Left lung (tissue), 10 donors: Measurements from ENCODE around the gene FAM107B. TPM values are rescaled to one million over a fixed set of nuclear protein-coding genes. Genes with fewer than 3 reads are reported as not detected.
A peak's percentile ranks its signal among the peaks of the same experiment; 100 is the strongest.

ENCODE experiments used
- ATAC-seq: fragments of 200-7000 bp; cut with Tn5 transposase; one replicate; pipeline ENCODE4 v1.9.1; 2020; ENCODE audit warnings: moderate library complexity
- DNase-seq, 4 donors: peaks; one replicate each; pipeline ENCODE4 v3.0.0-alpha.2; 2013 to 2020
- H3K27ac ChIP-seq, 2 donors: fragments of 200-600 bp; sonication (generic) in 1 of 2; one replicate each; pipeline versions ENCODE4 v1.5.0 to v1.8.0; 2020 to 2021
- H3K27me3 ChIP-seq, 2 donors: fragments of 200-600 bp; sonication (generic) in 1 of 2; one replicate each; pipeline versions ENCODE4 v1.5.0 to v1.8.0; 2020 to 2021
- H3K36me3 ChIP-seq, 2 donors: fragments of 200-600 bp; sonication (generic) in 1 of 2; one replicate each; pipeline versions ENCODE4 v1.5.0 to v1.8.0; 2020 to 2021
- H3K4me1 ChIP-seq, 2 donors: fragments of 200-600 bp; one replicate each; pipeline ENCODE4 v1.8.0; 2021
- H3K4me3 ChIP-seq, 2 donors: fragments of 200-600 bp; sonication (generic) in 1 of 2; one replicate each; pipeline versions ENCODE4 v1.5.0 to v1.8.0; 2020 to 2021; ENCODE audit warnings: mild to moderate bottlenecking in 1 of 2
- H3K9me3 ChIP-seq, 2 donors: fragments of 200-600 bp; sonication (generic) in 1 of 2; one replicate each; pipeline versions ENCODE4 v1.5.0 to v1.8.0; 2020 to 2021
- CTCF ChIP-seq, 2 donors: fragments of 200-600 bp; sonication (generic) in 1 of 2; IDR thresholded peaks; one replicate each; pipeline versions ENCODE4 v1.5.0 to v1.8.0; 2021; ENCODE audit warnings: antibody characterized with exemption in 2 of 2
- intact Hi-C, 2 donors: fragments of 100-400 bp; cut with DNase I; formaldehyde crosslinking; loops; one replicate each; pipeline versions ENCODE4 v1.11.2 to v1.14.2; 2022
- polyA plus RNA-seq, 6 donors: library from polyadenylated mRNA; unstranded; fragments of 120-200 nt; gene quantifications; one replicate each; pipeline ENCODE4 v1.2.1, GENCODE V29; 2013; ENCODE audit not compliant: insufficient read length in 6 of 6
- total RNA-seq, 2 donors: library from RNA; stranded (reverse); fragmentation: NEBNext Ultra II Directional; extraction: Animal tissue kit (Norgen Biotek cat#: 25700); gene quantifications; one replicate each; pipeline ENCODE4 v1.2.1, GENCODE V29; 2021
- donor health status: DM: no; HTN: yes; CAD: no.
- donor health status: DM: no; HTN: no; CAD: no.

FAM107B gene
- total and polyA plus RNA-seq, 8 donors = 66.2 to 93.6 (median 83.0) TPM

GRCh38 chr10:14812271-14812670 lies 37.6 kb upstream of the FAM107B start:
- H3K9me3 ChIP-seq = no peaks in the 10 kb centered on the region
- ATAC-seq = no peak
- no peaks in the 10 kb centered on the region for H3K27me3 ChIP-seq
- no peak overlapping the region for H3K4me3 ChIP-seq
- H3K27ac ChIP-seq = no peak overlapping the region
- no peaks in the 10 kb centered on the region for H3K36me3 ChIP-seq
- H3K4me1 ChIP-seq = no peaks in the 10 kb centered on the region
- intact Hi-C loops = no loop called here
- TF ChIP-seq CTCF (IDR thresholded peaks at IDR 0.05) = no peak
- DNase-seq = no peak

- H3K27me3 ChIP-seq = no peaks in the 10 kb centered on the region
- H3K27ac ChIP-seq = no peak overlapping the region
- no peaks in the 10 kb centered on the region for H3K9me3 ChIP-seq
- H3K36me3 ChIP-seq = no peaks in the 10 kb centered on the region
- ATAC-seq (no peak), DNase-seq (no peak)
- intact Hi-C loops = no loop called here
- TF ChIP-seq CTCF (IDR thresholded peaks at IDR 0.05) = no peak
- H3K4me1 ChIP-seq = no peaks in the 10 kb centered on the region
- H3K4me3 ChIP-seq = no peak overlapping the region
Measured at GRCh38 chr10:14810969-14811953, 36.6 kb upstream of the FAM107B start.

GRCh38 chr10:14806318-14806717 lies 31.6 kb upstream of the FAM107B start:
- intact Hi-C loops = no loop called here
- ATAC-seq (no peak), DNase-seq (no peak)
- Histone ChIP-seq H3K9me3 (no peaks in the 10 kb centered on the region), H3K4me1 (no peaks in the 10 kb centered on the region), H3K4me3 (no peak overlapping the region), H3K27me3 (no peaks in the 10 kb centered on the region), H3K36me3 (no peaks in the 10 kb centered on the region), H3K27ac (no peak overlapping the region)
- TF ChIP-seq CTCF (IDR thresholded peaks at IDR 0.05) = no peak

GRCh38 chr10:14803827-14804226 lies 29.1 kb upstream of the FAM107B start:
- no peak for TF ChIP-seq CTCF (IDR thresholded peaks at IDR 0.05)
- Histone ChIP-seq H3K27me3 (no peaks in the 10 kb centered on the region), H3K36me3 (no peaks in the 10 kb centered on the region), H3K9me3 (no peaks in the 10 kb centered on the region), H3K27ac (no peak overlapping the region), H3K4me3 (no peak overlapping the region), H3K4me1 (no peaks in the 10 kb centered on the region)
- intact Hi-C loops = no loop called here
- ATAC-seq (no peak), DNase-seq (no peak)

- ATAC-seq (no peak), DNase-seq (peak in 1 of 4 donors; percentile 24)
- Histone ChIP-seq H3K9me3 (no peaks in the 10 kb centered on the region), H3K27me3 (no peaks in the 10 kb centered on the region), H3K4me1 (no peaks in the 10 kb centered on the region), H3K27ac (no peak overlapping the region), H3K36me3 (no peaks in the 10 kb centered on the region), H3K4me3 (no peak overlapping the region)
- TF ChIP-seq CTCF (IDR thresholded peaks at IDR 0.05) = no peak
- intact Hi-C loops = no loop called here
Measured at GRCh38 chr10:14801723-14802122, 27.0 kb upstream of the FAM107B start.
